DMS53 treated with DMSO at 0.1 percent for 48 hours (cell line): ENCODE measurements around the gene TRIM38.
"Not testable (repeated sequence)": the region's sequence is repeated elsewhere in the genome, so short reads cannot be mapped to it uniquely, and the experiment has no call there.

Experiments used
- DNase-seq: peaks from one replicate; lab custom pipeline; 2025; ENCODE audit not compliant: unreplicated experiment; lab: John Stamatoyannopoulos, UW

TRIM38 gene

GRCh38 chr6:25971187-25971821, 8.7 kb downstream of the TRIM38 start:
- DNase-seq: no peak

GRCh38 chr6:25972128-25972527, 9.5 kb downstream of the TRIM38 start:
- DNase-seq: no peak

DNA sequence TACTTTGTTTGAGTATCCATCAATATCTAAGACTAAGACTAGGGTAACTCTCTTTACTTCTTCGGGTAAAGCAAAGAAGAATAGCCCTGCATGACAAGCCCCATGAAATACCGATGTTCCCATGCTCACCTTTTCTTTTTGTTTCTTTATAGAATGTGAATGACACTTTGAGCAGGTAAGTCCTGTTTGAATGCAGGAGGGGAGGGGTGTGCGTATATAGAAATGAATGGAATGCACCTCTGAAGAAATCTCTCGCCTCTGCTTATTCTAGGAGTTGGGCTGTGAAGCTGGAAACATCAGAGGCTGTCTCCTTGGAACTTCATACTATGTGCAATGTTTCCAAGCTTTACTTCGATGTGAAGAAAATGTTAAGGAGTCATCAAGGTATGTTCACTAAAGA, 10.3 kb downstream of the TRIM38 start:
- DNase-seq: no peak

DNA sequence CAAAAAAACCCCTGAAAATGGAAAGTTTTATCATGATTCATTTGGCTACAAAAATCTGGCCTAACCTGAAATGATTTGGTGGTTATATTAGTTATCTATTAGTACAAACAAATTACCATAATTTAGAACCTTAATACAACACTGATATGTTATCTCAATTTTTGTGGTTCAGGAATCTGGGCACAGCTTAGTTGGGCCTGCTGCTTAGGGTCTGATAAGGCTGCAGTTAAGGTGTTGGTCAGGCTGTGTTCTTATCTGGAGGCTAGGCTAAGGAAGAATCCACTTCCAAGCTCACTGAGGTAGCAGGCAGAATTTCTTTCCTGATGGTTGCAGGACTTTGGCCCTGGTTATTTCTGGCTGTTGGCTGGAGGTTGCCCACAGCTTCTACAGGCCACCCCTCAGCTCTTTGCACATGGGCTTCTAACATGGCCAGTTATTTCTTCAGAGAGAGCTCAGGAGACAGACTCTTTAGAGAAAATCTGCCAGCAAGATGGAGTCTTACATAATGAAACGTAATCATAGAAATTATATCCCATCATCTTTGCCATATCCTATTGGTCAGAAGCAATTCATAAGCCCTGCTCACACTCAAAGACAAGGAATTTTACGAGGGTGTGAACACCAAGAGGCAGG, 11.4 kb downstream of the TRIM38 start:
- DNase-seq: no peak

DNA sequence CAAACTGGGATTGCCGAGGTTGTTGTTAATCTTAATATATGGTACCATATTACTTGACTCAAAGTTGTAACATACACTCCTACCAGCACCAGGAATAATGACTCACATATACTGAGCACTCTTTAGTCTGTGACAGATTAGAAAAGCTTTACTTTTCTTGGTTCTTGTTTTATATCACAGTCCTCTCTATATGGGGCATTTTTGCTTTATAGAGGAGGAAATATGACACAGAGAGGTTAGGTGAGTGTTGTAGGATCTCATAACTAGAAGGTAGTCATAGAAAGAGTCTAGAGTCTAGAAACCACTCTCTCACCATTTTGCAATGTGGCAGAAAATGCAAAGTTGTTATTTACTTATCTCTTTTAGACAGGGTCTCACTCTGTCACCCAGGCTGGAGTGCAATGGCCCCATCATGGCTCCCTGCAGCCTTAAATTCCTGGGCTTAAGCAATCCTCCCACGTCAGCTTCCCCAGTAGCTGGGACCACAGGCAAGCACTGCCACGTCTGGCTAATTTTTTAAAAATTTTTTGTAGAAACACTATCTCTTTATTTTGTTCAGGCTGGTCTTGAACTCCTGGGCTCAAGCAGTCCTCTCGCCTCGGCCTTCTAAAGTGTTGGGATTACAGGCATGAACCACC, 13.4 kb downstream of the TRIM38 start:
- DNase-seq: no peak

GRCh38 chr6:25980935-25981334, 18.3 kb downstream of the TRIM38 start:
- no peak for DNase-seq

DNA sequence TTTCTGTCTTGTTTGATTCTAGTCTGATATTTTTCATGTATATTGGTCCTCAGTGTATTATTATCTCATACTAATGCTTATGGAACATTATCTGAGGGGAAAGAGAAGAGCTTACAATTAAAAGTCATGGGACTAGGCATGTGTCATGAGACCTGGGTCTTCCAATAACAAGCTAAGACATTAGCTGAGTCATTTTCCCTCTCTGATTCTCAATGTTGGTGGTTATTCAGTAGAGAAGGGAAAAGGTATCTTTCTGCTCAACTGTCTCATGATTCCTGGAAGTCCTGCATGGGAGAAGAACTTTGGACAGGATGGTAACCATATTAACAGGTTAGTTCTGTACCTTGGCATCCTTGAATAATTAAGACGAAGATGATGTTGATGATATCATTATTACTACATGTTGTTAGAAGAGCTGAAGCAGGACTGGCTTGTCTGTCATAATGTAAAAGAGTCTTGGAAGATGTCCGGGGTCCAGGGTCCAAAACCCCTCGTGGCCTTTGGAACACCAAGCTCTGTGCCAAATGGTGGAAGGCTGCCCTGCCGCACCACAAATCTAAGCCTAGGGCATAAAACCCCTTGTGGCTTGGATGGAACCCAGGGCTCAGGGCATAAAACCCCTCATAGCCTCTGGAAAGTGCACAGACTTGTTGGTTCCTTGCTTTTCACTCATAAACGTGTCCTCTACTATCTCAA, 19.1 kb downstream of the TRIM38 start:
- DNase-seq: peak; percentile 14

- DNase-seq: no peak
Observed at GRCh38 chr6:25984265-25984664, 21.7 kb downstream of the TRIM38 start.

- no peak for DNase-seq
Observed at GRCh38 chr6:25987845-25988244, 25.2 kb downstream of the TRIM38 start.

DNA sequence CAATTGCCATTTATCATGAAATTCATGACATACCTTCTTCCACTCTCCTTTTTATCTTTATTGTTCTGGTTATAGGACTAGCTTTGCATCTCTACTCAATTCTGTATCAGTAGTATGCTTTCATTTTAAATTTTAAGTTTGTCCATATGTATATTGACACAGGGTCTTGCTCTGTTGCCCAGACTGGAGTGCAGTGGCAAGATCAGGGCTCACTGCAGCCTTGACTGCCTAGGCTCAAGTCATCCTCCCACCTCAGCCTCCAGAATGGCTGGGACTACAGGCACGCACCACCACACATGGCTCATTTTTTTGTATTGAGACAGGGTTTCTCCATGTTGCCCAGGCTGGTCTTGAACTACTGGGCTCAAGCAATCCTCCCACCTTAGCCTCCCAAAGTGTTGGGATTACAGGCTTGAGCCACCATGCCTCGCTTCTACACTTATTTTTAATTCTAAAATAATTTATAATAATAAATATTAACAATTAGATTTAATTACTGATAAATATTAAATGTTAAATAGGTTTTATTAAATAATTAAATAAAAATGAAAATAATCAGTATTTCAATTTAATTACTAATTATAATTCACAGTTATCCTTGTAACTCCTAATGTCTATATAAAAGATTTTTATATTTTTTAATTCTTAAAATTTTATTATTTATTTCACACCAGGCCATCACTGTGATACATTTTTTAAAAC, 27.7 kb downstream of the TRIM38 start:
- DNase-seq: no peak

GRCh38 chr6:25991785-25992412, 29.3 kb downstream of the TRIM38 start:
- DNase-seq: peak; percentile 84

DNA sequence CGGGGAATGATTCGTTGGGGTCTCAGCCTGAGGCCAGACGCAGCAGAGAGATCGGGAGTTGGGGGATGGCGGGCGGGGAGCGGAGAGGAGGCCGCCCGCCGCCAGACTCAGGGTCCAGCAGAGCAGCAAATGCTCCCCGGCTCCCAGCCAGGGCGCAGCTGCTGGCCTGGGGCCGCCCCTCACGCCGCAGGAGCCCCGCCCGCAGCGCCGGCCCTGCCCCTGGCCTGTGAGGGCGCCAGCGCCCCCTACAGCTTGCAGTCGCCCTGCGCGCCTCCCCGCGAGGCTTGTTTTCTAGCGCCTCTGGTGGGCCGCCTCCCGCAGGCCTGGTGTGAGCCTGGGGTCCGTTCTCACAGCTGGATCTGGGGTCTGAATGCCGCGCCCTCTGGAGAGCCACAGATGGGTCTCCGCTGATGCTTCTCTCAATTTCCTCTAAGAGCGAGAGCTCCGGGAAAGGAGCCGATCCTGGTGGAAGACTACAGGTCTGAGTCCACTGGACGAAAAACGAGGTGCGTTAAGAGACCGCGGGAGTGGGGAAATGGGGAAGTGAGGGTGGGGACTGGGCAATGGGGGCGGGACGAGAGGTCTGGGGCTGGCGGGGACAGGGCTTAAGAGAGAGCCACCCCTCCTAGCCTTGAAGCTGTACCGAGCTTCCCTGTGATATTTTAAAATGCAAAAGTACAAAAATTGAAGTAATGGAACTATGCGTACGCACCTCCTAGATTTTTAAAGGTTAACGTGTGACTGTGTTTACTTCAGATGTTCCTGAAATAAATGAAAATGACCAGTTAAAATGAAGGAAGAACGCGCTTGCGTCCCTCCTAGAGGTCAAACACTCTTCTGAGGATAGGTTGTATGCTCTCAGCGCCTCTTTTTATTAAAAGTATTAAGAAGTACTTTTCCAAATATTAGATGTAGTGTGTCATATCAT, 30.1 kb downstream of the TRIM38 start:
- peak; percentile 89 for DNase-seq

DNA sequence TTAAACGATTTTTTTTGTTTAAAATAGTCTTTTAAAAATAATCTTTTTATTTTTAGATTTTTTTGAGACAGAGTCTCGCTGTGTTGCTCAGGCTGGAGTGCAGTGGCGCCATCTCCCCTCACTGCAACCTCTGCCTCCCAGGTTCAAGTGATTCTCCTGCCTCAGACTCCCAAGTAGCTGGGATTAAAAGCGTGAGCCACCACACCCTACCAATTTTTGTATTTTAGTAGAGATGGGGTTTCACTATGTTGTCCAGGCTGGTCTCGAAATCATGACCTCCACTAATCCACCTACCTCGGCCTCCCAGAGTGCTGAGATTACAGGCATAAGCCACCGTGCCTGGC, 30.7 kb downstream of the TRIM38 start:
- DNase-seq: not testable (repeated sequence)

GRCh38 chr6:25995507-25995906, 32.9 kb downstream of the TRIM38 start:
- DNase-seq: no peak

- DNase-seq: no peak
Observed at GRCh38 chr6:25997921-25998320, 35.3 kb downstream of the TRIM38 start.

- DNase-seq: no peak
Observed at GRCh38 chr6:25998379-25998778, 35.8 kb downstream of the TRIM38 start.

GRCh38 chr6:25999225-25999624, 36.6 kb downstream of the TRIM38 start:
- DNase-seq: not testable (repeated sequence)

- no peak for DNase-seq
Observed at GRCh38 chr6:26000366-26001144, 38.0 kb downstream of the TRIM38 start.

- DNase-seq: peak; percentile 33
Observed at GRCh38 chr6:26003102-26003694, 40.6 kb downstream of the TRIM38 start.
